ENCODE measurements around the gene RYR3.

RYR3 gene

GRCh38 chr15:33724321-33725036 lies 413.7 kb downstream of the RYR3 start:
- no peak for DNase-seq

DNA sequence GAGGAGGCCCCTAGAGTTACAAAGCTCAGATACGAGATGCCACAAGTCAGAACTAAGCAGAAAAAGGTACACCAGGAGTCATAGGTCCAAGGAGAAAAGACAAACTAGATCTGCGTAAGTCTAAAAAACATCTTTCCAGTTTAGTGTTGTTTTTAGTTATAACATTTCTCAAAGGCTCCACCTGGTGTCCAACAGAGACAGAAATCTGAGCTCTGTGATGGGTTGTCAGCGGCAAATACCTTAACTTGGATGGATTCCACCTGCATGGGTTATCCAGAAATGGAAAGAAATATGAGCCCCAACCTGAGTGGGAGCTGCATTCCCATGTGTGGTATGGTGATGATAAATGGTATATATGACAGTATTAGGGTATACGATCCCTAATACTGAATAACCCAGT lies 418.9 kb downstream of the RYR3 start:
- no peak for DNase-seq

GRCh38 chr15:33730815-33731214 lies 420.0 kb downstream of the RYR3 start:
- DNase-seq, result no peak

- no peak for DNase-seq
Measured at GRCh38 chr15:33735143-33735542, 424.4 kb downstream of the RYR3 start.

DNA sequence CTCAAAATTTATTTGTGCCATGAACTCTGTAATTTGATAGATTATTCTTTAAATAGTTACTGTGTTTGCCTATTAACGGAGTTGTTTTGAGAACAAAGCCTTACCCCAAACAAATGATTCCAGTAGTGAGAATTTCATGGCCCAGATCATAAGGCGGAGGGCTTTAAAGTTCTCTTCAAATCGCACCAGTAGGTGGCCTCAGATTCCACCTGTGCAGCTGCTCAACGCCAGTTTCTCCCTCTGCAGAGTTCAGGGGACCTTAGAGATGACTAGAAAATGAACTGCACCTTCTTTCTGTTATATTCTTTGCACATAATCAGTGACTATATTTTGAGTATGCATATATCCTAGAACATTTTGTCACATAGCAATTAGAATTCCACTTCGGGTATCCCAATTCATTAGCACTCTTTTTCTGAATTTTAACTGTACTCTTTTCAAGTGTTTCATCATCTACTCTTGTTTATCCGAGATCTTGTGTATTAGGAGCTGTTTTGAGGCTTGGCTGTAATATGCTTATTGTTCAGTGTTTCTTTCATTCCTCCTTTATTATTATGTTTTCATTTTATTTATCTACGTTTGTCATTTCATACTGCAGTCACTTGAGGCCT lies 425.0 kb downstream of the RYR3 start:
- no peak for DNase-seq

DNA sequence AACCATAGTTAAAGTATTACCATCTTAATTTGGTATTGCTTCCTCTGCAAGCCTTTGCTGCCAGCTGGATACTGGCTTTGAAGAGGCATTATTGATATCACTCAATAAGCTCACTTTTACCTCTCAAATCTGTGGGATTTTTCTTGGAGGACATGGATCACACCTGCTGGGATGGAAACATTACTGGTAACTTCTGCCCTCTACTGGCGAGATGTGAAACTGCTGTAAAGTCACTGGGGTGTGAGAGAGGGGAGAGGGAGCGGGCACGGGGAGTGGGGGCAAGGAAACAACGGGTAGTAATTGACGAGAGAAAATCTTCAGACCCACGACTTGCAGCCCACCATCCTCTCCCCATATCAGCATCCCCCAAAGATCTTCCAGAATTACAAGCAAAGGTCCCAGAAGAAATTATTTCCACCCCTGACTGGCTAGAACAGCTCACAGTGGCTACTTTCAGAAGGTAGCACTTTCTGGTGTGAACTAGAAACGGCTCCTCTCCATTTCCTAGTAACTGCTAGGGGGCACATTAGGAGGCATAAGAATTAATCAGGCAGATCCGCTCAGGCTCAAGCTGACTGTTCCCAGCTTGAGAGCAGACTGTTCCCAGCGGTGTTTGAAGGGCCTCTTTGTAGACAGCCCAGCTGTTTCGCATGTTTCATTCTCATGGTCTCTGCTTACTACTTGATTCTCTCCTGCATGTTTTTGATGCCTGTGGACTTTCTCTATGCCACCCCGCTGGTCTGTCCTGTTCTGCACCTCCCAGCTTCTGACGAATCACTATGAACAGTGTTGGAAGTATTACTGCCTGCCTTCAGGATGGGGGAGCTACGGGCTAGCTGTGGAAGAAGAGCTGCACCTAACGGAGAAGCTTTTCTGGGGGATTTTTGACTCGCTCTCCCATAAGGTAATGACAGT lies 427.2 kb downstream of the RYR3 start:
- peak; percentile 54 for DNase-seq

- no peak for DNase-seq
Measured at GRCh38 chr15:33738941-33739664, 428.3 kb downstream of the RYR3 start.

DNA sequence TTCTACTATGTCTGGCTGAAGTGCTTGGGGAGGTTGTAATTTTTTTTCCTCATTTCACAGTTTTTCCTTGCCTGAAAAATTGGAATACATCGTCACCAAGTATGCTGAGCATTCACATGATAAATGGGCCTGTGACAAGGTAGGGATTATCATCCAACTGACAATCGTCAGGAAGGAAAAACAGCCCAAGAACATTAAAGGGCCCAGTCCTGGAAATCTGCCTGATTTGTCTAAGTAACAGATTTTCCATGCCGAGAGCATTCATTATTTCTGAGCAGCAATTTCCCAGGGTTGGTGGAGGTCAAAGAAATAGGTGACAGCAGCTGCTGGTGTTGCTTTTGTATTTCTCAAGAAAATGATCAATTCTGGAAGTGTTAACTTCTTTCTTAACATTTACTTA lies 431.5 kb downstream of the RYR3 start:
- no peak for DNase-seq

- no peak for DNase-seq
Measured at GRCh38 chr15:33742800-33743199, 432.0 kb downstream of the RYR3 start.

DNA sequence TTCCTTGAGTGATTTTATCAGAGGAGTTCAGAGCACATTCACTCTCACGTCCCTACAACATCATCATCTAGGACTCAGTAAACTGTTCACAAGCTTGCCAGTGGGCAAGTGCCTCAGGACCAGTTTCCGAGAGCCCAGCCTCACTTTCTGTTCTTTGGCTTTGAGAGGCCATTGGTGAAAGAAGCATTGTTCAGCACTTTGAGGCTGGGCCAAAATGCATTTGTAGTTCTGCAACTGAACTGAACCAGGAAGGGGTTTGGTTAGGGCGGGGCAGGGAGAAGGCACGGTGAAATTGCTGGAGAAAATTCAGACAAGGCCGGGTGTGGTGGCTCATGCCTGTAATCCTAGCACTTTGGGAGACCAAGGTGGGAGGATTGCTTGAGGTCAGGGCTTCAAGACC lies 435.4 kb downstream of the RYR3 start:
- DNase-seq, result no peak

DNA sequence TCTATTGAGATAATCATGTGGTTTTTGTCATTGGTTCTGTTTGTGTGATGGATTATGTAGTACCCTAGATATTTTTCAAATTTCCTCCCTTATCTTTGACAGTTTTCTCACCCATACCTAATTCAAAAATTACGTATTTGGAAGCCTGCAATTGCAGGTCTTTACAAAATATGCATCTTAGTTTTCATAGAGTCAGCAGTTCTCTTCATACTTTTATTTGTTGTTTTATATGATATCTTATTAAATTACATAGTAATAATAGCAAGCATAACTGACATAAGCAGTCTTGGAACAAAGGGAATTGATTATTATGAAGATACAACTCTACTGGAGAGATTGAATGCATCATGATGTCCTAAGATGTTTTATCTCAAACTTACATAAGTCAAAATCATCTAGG lies 442.2 kb downstream of the RYR3 start:
- no peak for DNase-seq

- DNase-seq, result no peak
Measured at GRCh38 chr15:33754242-33754641, 443.5 kb downstream of the RYR3 start.

DNA sequence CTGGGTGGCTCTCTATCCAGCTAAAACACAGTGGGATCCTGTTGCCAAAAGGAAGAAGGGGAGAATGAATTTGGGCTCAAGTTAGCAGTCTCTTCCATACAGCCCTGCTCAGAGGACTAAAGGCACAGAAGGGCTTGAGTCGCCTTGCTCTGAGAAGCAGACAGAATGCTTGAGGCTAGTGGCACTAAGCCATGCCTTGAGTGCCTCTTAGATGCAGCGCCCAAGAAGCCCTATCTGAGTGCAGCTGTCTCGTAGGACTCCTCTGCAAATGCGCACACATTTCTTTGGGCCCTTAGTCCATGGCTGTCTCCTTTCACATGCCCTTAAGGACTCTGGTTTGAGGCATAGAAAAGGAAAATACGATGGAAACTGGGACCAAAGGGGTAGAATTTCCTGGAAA lies 446.2 kb downstream of the RYR3 start:
- no peak for DNase-seq

DNA sequence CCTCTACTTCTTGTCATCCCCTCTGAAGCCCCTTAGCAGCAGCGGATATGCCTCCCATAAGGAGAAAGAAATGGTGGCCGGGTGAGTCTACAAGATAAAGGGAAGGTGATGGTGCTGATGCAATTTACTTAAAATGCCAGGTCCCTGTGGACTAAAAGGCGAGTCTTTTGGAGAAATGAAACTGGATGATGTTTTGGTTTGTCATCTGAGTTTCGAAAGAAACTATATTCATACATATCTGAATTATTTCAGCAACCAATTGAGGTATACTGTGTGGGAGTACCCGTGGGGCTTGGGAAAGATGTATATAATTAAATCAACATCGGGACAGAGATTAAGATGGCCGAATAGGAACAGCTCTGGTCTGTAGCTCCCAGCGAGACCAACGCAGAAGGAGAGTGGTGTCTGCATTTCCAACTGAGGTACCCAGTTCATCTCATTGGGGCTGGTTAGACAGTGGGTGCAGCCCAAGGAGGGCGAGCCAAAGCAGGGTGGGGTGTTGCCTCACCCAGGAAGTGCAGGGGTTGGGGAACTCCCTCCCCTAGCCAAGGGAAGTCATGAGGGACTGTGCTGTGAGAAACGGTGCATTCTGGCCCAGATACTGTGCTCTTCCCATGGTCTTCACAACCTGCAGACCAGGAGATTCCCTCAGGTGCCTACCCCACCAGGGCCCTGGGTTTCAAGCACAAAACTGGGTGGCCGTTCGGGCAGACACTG lies 446.9 kb downstream of the RYR3 start:
- DNase-seq, result no peak

DNA sequence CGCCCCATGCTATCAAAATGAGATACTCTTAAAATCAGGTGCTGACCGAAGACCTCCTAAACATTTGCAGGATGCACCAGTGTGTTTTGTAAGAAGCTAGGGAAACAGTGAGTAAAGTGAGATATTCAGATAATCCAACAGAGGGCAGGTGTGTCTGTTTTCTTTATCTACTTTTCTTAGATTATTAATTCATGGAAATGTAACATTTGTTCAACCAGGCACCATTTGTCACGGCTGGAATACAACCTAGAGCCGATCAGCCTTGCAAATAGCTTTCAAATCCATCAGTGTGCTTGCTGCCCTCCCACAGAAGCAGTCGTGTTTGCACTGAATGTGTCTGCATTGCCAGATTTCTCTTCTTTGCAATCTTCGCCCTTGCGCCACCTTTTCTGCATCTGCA lies 455.6 kb downstream of the RYR3 start:
- DNase-seq, result no peak

DNA sequence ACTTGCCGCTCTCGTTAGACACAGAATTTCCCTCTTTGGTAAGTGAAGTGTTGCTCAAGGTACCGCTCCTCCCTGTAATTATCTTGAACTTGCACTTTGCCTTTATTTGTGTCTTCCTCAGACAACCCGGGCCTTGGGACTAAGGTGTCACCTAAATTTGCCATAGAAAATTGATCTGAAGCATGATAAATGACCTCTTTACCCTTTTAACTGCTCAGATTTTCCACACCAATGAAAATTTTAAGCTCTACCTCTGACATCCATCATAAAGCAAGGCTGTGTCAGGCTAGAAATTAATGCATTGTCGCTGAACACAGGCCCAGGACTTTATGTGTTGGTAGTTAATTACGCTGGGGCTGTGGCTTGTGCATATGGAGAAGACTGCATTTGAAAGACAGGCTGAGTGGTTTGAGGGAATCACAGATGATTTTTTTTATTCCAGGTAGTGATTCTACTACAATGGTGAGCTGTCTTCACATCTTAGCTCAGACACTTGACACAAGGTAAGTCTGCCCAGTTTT lies 458.0 kb downstream of the RYR3 start:
- DNase-seq, result no peak

- DNase-seq, result no peak
Measured at GRCh38 chr15:33773969-33774368, 463.2 kb downstream of the RYR3 start.

- DNase-seq, result no peak
Measured at GRCh38 chr15:33778852-33779251, 468.1 kb downstream of the RYR3 start.

GRCh38 chr15:33780011-33780768 lies 469.4 kb downstream of the RYR3 start:
- no peak for DNase-seq

DNA sequence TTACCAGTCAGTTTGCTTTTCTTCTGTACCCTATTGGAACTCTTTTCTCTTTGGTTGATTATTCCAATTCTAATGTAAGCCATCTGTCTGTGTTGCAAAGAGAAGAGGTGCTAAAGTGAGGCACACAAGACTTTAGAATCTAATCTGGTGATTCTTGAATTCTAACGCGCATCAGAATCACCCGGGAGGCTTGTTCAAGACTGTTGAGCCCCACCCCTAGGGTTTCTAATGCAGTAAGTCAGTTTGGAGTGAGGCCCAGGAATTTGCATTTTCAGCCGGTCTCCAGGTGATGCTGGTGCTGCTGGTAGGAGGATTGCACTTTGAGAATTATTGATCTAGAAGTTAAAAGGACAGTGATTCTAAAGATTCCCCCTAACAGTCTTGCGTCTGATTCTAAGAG lies 472.2 kb downstream of the RYR3 start:
- no peak for DNase-seq

GRCh38 chr15:33785366-33785765 lies 474.6 kb downstream of the RYR3 start:
- no peak for DNase-seq
